HG02642 (cell line): ENCODE measurements around the gene DHX35.
A peak's percentile ranks its signal among the peaks of the same experiment; 100 is the strongest.

ENCODE experiments used
- ATAC-seq: cut with Tn5 transposase; IDR thresholded peaks from one replicate; pipeline ENCODE4 v1.9.1; 2021; ENCODE audit warnings: mild to moderate bottlenecking; ENCODE audit not compliant: unreplicated experiment, poor library complexity

DHX35 gene, protein sequence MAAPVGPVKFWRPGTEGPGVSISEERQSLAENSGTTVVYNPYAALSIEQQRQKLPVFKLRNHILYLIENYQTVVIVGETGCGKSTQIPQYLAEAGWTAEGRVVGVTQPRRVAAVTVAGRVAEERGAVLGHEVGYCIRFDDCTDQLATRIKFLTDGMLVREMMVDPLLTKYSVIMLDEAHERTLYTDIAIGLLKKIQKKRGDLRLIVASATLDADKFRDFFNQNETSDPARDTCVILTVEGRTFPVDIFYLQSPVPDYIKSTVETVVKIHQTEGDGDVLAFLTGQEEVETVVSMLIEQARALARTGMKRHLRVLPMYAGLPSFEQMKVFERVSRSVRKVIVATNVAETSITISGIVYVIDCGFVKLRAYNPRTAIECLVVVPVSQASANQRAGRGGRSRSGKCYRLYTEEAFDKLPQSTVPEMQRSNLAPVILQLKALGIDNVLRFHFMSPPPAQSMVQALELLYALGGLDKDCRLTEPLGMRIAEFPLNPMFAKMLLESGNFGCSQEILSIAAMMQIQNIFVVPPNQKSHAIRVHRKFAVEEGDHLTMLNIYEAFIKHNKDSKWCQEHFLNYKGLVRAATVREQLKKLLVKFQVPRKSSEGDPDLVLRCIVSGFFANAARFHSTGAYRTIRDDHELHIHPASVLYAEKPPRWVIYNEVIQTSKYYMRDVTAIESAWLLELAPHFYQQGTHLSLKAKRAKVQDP

GRCh38 chr20:38962044-38962927 is at the start of gene DHX35:
Gene DHX35 (plus strand): TSS chr20:38962344. CDS start chr20:38962368, 24 bp downstream.
- ATAC-seq: peak; percentile 98

- ATAC-seq: no peak
Observed at GRCh38 chr20:38915355-38915754, 46.8 kb upstream of the DHX35 start.

GRCh38 chr20:38917657-38918056 is 44.5 kb upstream of the DHX35 start:
- ATAC-seq: no peak

DNA sequence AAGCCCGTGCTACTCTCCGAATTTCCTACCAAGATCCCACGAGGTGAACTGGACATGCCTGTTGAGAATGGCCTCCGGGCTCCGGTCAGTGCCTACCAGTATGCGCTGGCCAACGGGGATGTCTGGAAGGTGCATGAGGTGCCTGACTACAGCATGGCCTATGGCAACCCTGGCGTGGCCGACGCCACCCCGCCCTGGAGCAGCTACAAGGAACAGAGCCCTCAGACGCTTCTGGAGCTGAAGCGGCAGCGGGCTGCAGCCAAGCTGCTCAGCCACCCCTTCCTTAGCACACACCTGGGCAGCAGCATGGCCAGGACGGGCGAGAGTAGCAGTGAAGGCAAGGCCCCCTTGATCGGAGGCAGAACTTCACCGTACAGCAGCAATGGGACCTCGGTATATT is 44.0 kb upstream of the DHX35 start:
- no peak for ATAC-seq

GRCh38 chr20:38919683-38920082 is 42.5 kb upstream of the DHX35 start:
- no peak for ATAC-seq

- no peak for ATAC-seq
Observed at GRCh38 chr20:38920411-38920810, 41.7 kb upstream of the DHX35 start.

DNA sequence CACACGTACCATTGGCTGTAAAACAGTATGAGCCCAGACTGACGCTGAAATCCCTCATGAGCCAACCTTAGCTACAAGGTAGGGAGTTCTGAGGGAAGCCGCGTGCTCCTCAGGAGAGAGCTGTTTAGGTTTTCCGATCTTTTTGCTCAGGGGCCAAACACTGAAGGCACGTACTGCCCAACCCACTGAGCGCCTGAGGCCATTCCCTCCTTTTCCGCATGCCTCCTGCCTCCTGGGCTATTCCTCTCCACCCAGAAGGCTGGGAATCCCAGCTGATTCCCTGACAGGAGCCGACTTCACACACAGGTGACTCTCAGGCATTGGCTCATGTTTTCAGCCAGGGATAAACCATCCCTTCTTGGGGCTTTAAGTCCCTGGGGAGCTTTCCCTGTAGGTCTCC is 41.3 kb upstream of the DHX35 start:
- no peak for ATAC-seq

DNA sequence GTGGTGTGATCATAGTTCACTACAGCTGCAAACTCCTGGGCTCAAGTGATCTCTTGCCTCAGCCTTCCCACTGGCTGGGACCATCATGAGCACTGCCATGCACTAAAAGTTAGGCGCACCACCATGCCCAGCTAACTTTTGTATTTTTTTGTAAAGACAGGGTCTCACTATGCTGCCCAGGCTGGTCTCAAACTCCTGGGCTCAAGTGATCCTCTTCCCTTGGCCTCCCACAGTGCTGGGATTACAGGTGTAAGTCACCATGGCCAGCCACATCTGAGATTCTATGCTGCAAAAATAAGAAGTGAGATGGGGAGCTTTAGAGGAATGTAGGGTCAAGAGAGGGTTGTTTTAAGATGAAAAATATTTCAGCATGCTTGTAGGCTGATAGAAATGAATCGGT is 37.4 kb upstream of the DHX35 start:
- ATAC-seq: no peak

DNA sequence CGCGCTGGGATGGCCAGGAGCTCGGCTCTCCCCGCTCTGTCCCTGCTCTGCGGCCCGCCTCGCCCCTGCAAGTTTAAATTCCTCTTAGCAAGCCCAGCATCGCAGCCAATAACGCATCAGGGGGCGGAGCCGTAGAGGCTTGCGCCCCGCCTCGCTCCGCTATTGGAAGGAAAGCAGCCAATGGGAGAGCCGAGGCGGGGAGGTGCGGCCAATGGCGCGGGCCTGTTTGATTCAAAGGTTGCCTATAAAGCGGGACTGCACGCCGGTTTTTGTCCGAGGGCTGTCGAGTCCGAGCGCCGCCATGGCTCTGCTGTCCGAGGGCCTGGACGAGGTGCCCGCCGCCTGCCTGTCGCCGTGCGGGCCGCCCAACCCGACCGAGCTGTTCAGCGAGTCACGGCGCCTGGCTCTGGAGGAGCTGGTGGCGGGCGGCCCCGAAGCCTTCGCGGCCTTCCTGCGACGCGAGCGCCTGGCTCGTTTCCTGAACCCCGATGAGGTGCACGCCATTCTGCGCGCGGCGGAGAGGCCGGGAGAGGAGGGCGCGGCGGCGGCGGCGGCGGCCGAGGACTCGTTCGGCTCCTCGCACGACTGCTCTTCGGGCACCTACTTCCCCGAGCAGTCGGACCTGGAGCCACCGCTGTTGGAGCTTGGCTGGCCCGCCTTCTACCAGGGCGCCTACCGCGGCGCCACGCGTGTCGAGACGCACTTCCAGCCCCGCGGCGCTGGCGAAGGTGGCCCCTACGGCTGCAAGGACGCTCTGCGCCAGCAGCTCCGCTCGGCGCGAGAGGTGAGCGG is 35.8 kb upstream of the DHX35 start, which contains the start of gene FAM83D:
FAM83D (plus strand) TSS at position 276 of the 792 bp plus-strand sequence; CDS start at position 302, 26 bp downstream.
- ATAC-seq: peak; percentile 94

DNA sequence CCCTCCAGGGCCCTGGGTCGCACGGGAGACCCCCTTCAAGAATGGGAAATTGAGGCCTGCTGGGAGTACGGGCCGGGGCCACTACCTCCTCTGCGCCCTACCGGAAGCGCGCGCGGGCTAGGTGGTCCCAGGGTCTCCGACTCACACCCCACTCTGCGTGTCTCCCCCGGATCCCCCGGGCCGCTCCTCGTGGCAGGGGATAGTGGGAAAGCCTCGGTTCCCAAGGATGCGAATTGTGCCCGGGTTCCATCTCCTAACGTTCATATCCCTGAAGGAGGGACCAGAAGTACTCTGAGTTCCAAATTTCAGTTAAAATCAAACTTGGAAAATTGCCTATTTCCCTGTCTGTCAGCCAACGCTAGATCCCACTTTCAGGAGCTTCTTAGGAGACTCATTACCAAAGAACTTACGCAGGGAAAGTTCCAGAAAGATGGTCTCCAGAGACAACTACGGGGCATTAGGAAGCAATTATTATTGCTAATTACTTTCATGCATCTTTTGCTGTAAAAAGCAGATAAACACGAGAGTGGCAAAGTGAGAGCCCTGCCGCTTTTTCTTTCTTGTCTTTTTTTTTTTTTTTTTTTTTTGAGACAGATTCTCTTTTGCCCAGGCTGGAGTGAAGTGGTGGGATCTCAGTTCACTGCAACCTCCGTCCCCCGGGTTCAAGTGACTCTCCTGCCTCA is 35.1 kb upstream of the DHX35 start:
- ATAC-seq: no peak

DNA sequence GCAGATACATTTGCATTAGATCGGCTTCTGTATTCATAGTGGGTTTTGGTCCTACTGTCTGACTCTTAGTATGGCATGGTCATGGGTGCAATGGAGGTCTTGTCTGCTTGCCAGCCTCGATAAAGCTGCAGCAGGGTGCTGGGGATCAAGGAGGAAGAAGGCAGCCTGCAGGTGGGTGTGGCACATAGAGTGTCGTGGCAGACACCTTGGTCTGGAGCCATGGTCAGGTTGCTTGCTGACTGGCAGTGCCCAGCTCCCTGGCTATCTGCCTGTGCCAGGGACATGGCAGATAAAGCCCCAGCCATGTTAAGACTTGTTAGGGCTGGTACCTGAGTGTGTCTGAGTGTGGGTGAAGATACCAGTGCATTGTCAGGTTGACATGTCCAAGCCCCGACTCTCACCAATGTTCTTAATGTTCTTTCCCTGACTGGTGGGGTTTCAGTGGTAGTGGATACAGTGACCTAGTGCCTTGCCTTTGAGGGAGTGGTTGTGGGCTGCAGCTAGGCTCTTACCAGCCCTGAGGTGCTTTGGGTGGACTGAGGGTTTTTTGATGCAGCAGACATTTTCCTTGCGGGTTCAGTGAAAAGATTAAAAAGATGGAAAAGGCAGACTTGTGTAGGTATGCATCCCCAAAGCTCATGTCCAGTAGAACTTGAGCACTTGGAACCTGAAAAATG is 34.1 kb upstream of the DHX35 start:
- ATAC-seq: no peak

DNA sequence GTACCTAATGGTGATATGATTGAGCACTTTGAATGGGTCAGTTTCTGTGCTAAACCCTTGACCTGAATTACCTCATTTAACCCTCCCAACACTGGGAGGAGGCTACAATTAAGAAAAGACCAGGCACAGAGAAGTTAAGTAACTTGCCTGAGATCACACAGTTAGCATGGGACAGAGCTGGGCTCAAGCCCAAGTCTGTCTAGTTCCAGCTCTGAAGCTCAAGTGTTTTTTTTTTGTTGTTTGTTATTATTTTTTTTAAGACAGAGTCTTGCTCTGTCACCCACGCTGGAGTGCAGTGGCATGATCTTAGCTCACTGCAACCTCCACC is 31.9 kb upstream of the DHX35 start:
- no peak for ATAC-seq

DNA sequence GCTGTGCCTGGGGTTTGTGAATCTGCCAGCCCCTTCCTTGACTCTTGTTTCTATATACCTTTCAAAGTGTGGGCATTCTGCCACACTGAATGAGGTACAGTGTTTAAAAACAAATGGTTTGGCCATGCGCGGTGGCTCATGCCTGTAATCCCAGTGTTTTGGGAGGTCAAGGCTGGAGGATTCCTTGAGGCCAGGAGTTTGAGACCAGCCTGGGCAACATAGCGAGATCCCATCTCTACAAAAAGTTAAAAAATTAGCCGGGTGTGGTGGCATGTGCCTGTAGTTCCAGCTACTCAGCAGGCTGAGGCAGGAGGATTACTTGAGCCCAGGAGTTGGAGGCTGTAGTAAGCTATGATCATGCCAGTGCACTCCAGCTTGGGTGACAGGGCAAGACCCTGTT is 30.2 kb upstream of the DHX35 start:
- no peak for ATAC-seq

DNA sequence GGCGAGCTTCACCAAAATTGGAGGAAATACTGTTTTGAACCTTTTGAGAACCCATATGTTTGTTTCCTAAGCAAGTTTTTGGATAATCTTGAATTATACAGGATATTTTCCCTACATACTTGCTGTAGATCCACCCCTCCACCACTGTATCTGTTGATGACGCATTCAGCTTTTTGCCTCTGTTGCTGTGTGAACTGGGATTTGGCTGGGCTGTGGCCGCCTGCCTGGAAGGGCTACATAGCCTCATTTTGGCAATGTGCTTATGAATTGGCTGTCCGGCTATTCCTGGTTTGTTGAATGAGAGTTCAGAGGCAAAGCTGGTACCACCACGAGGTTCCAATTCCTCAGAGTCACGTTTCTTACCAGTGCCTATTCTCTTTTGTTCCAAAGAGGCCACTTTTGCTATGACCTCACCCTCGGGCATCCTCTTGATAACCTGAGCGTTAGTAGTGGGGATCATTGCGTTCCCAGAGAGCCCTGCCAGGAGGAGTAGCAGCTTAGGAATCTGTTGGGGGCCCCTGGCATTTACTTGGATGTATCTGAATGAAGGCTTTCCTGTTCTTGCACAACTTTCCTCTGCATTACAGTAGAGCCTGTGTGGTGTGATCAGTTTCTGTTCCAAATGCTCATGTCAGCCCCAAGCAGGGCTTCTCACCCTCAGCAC is 29.6 kb upstream of the DHX35 start:
- ATAC-seq: no peak

DNA sequence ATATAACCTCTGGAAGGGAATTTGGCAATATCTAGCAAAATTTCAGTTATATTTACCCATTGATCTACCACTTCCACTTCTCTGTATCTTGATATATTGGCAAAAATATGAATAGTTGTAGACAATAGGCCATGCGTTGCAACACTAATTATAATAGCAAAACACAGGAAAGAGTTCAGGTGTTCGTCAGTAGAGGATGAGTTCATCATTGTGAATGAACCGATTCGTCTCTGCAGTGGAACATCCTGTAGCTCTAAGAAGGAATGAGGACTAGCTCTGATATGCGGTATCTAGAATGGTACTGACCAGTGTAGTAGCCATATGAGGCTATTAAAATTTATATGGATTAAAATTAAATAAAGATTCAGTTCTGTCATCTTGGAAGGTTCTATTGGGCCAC is 27.6 kb upstream of the DHX35 start:
- ATAC-seq: no peak

DNA sequence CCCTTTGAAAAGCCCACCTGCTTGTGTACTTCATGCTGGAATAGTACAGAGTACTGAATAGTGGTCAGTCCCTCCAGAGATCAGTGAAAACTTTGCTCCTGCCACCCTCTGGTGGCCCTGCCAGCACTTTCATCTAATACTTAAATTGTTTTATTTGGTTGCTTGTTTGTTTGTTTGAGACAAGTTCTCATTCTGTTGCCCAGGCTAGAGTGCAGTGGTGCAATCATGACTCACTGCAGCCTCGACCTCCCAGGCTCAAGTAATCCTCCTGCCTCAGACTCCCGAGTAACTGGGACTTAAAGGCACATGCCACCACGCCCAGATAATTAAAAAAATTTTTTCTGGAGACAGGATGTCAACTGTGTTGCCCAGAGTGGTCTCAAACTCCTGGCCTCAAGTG is 26.9 kb upstream of the DHX35 start:
- ATAC-seq: no peak

- ATAC-seq: no peak
Observed at GRCh38 chr20:38935967-38936407, 26.2 kb upstream of the DHX35 start.

- no peak for ATAC-seq
Observed at GRCh38 chr20:38937000-38937399, 25.1 kb upstream of the DHX35 start.
